Activated CD4-positive, alpha-beta T cell treated with anti-CD3 and anti-CD28 coated beads, Interleukin-2, amount 50 U/mL, for 16 hours (primary cell): Measurements from ENCODE around the gene FBXO7.

Experiments
- DNase-seq: peaks from one replicate; pipeline ENCODE4 v3.0.0-alpha.2; 2020

The FBXO7 gene

DNA sequence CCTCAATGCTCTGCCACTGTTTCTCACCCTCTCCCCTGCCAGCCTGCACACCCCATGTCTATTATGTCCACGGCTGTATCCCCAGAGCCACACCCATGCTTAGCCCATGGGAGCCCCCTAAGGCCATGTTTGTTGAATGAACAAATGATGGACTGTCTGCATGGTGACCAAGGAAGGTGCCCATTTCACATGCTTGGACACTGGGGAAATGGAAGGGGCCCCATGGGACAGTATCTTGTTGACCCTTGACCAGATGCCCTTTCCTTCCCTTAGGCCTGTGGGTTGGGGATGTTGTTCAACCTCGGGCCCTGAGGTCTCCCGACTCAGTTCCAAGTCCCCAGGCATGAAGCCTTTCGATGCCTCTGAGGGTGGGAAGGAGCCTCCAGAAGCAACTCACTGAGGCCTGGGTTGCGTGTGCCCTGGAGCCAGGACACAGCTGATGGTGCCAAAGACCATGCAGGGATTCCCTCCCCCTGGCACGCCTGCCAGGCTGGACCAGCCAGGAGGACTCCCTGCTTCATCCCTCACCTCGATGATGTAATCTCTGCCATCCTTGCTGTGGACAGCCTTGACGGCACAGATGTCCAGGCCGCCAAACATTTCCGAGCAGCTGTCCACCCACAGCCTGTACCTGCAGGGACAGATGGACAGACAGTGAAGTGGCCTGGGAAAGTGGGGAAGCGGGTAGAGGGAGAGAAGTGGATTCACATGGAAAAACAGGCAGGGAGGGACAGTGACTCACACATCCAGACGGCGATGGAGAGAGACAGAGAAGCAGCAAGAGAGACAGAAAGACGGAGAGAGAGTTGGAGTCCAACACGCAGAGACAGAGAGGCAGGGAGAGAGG, 58.9 kb downstream of the FBXO7 start:
- DNase-seq = no peak

DNA sequence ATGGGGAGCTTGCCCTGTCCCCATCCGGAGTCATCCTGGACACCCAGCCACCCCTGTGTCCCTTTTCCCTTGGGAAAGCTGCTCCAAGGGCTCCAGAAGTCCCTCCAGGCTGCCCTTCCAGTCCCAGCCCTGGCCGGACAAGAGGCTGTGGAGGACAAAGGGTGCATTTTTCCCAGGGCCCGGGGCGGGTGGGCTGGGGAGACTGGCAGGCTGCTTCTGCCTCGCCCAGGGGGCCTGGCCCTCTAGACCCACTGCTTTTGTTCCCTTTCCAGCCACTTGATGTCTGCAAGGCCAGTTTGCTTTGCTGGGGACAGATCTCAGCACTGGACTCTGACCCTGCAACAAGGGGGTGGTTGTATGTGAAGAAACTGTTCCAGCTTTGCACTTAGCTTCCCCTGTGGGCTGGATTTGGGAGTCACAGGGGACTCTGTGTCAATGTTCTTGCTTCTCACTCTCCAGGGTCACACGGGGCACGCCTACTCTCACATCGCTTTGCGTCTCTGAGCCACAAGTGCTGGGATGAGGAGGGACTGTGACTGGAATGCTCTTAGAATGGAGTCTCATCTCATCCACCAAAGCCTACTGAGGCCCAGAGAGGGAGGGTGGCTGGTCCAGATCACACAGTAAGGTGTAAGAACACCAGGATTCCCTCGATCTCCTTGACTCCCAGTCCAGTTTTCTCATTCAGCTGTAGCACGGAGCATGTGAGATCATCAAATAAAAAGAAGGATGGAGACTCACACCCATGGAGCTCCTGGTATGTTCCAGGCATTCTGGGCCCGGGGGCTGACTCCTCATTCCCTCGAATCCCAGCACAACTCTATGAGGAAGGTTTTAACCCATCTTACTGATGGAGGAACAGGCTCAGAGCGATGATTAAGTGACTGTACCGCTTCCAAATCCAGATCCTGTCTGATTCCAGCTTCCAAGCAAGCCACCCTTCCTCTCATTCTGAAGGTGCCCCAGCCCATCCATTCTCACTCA, 59.9 kb downstream of the FBXO7 start:
- DNase-seq = no peak

- DNase-seq = no peak
These were observed 61.0 kb downstream of the FBXO7 start for GRCh38 chr22:32535531-32536190.

GRCh38 chr22:32536352-32536751, 61.7 kb downstream of the FBXO7 start:
- no peak for DNase-seq

DNA sequence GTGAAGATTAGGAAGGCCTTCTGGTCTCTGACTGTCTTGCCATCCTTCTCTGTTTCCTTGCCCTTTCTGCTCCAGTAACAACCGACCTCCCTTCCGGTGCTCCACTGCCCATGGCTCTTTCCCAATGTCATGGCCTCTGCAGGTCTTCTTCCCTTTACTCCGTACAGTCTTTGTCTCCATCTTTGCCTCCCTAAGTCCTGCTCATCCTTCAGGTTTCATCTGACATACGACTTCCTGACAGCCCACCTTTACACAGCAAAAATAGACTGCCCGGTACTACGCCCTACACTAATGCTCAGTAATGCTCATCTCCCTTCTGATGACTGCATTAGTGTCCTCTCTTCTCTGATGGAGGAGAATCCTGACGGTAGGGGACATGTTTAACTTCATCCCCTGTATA, 63.9 kb downstream of the FBXO7 start:
- DNase-seq = no peak

GRCh38 chr22:32539631-32540421, 65.2 kb downstream of the FBXO7 start:
- no peak for DNase-seq

GRCh38 chr22:32541481-32541880, 66.9 kb downstream of the FBXO7 start:
- DNase-seq = no peak

- no peak for DNase-seq
These were observed 67.6 kb downstream of the FBXO7 start for GRCh38 chr22:32542066-32542676.

- DNase-seq = no peak
These were observed 68.2 kb downstream of the FBXO7 start for GRCh38 chr22:32542677-32543357.

DNA sequence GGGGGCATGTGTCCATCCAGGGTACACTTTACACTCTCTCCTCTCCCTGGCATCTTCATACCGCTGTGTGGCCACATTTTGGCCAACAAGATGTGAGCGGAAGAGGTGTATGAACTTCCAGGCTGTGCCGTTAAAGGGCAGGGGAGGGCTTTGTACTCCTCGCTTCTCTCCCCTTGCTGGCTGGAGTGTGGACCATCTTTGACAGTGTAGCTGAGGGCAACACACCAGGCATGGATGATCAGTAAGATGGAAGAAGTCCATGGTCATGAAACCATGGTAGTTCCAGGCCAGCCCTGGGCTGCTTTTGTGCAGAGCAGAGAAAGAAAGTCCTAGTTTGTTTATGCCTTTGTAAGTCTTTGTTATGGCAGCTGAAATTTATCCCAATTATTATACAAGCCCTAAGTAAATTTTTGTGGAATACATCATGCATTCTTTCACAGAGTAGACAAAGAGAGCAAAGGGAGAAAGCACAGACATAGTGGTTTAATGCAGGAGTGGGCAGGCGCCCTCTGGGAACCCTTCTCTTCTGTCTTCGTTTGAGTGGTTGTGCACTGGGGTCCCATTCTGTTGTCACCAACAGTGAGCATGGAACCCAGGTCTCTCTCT, 70.4 kb downstream of the FBXO7 start:
- DNase-seq = no peak

GRCh38 chr22:32545801-32546200, 71.2 kb downstream of the FBXO7 start:
- no peak for DNase-seq

DNA sequence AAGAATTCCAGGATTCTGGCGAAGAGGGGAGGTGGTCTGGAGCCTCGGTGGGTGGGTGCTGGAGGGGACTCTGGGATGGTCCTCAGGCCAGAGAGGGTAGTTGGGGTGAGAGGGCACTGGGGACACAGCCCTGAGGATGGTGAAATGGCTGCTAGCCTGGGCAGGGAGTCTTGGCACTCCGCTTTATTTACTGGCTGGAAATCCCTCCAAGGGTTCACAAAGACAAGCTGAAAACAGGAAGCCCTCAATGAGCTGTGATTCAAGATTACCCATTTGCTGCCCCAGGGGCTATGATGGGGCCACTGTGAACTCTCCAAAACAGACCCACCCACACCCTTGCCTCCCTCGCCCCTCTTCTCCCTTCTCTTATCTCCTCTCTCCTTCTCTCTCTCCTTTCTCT, 71.9 kb downstream of the FBXO7 start:
- DNase-seq = no peak

DNA sequence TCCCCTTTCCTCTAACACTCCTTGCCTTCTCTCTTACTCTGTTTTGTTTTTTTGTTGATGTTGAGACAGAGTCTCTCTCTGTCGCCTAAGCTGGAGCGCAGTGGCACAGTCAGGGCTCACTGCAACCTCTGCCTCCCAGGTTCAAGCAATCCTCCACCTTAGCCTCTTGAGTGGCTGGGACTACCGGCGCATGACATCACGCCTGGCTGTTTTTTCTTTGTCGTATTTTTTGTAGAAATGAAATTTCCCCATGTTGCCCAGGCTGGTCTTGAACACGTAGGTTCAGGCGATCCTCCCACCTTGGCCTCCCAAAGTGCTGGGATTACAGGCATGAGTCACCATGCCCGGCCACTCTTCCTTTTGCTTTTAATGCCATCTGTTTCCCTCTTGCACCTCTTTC, 72.3 kb downstream of the FBXO7 start:
- no peak for DNase-seq

- no peak for DNase-seq
These were observed 73.4 kb downstream of the FBXO7 start for GRCh38 chr22:32548039-32548438.
